Osteocyte (in vitro differentiated cells): ENCODE data around the gene IFT25. TPM values are rescaled to one million over a fixed set of nuclear protein-coding genes. Genes with fewer than 3 reads are reported as not detected.

Source experiments
- DNase-seq: peaks from one replicate; pipeline ENCODE4 v3.0.0; 2021; ENCODE audit warnings: mixed read lengths; ENCODE audit not compliant: unreplicated experiment; ENCODE audit errors: extremely low spot score
- H3K27ac Mint-ChIP-seq: one replicate; pipeline ENCODE4 v1.8.0; 2021; ENCODE audit warnings: mild to moderate bottlenecking, mixed read lengths; ENCODE audit not compliant: unreplicated experiment
- H3K27me3 Mint-ChIP-seq: one replicate; pipeline ENCODE4 v1.8.0; 2021; ENCODE audit warnings: mixed read lengths; ENCODE audit not compliant: unreplicated experiment
- H3K36me3 Mint-ChIP-seq: one replicate; pipeline ENCODE4 v1.8.0; 2021; ENCODE audit warnings: mixed read lengths; ENCODE audit not compliant: unreplicated experiment
- H3K4me1 Mint-ChIP-seq: one replicate; pipeline ENCODE4 v1.8.0; 2021; ENCODE audit warnings: mixed read lengths; ENCODE audit not compliant: unreplicated experiment
- H3K4me3 Mint-ChIP-seq: one replicate; pipeline ENCODE4 v1.8.0; 2021; ENCODE audit warnings: mild to moderate bottlenecking, moderate library complexity, mixed read lengths; ENCODE audit not compliant: unreplicated experiment
- H3K9me3 Mint-ChIP-seq: one replicate; pipeline ENCODE4 v1.8.0; 2021; ENCODE audit warnings: mixed read lengths; ENCODE audit not compliant: unreplicated experiment
- total RNA-seq: library from RNA; stranded (reverse); gene quantifications from 2 replicates; pipeline ENCODE4 v1.2.1, GENCODE V29; 2021
- TF ChIP-seq, protein P1 (sequence below): fragments of 200-600 bp; sonication (generic); IDR thresholded peaks from 2 replicates; pipeline ENCODE4 v1.5.0; 2021; ENCODE audit warnings: antibody characterized with exemption, mild to moderate bottlenecking, moderate library complexity

The IFT25 gene
- total RNA-seq, 1 donor from 2014 or later, result 29.2 TPM

DNA sequence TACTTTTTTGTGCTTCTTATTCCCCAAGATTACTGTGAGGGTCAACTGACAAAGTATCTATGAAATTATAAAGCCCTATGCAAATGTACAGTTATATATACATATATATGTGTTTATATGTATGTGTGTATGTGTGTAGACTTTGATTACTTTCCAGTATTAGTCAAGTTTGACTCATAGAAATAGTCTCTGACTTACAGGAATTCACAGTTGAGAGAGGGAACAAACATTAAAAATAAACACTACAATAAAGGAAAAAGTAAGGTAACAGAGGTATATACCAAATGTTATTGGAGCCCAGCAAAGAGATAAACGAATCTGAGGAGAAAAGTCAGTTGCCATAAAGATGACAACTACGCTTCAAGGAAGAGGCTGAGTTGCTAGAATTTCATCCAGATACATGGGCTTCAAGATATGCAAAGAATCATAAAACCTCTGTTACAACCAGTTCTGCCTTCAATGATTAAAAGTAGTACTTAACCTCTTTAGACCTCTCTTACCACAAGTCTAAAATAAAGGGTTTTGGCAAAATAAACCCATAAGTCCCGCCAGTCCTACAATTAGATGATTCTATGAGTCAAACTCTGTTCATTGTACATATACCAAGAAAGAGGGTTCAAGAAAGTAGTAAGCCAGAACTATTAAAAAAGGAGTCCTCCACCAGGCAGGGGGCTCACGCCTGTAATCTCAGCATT is 7.2 kb downstream of the IFT25 start:
- Mint-ChIP-seq H3K27me3 (no peaks in the 10 kb centered on the region), H3K4me1 (peaks cover 7% of the 10 kb centered on the region), H3K4me3 (no peak overlapping the region), H3K9me3 (peaks cover 12% of the 10 kb centered on the region), H3K36me3 (peaks cover 28% of the 10 kb centered on the region), H3K27ac (no peak overlapping the region)
- no peak for DNase-seq
- TF ChIP-seq, protein P1, sequence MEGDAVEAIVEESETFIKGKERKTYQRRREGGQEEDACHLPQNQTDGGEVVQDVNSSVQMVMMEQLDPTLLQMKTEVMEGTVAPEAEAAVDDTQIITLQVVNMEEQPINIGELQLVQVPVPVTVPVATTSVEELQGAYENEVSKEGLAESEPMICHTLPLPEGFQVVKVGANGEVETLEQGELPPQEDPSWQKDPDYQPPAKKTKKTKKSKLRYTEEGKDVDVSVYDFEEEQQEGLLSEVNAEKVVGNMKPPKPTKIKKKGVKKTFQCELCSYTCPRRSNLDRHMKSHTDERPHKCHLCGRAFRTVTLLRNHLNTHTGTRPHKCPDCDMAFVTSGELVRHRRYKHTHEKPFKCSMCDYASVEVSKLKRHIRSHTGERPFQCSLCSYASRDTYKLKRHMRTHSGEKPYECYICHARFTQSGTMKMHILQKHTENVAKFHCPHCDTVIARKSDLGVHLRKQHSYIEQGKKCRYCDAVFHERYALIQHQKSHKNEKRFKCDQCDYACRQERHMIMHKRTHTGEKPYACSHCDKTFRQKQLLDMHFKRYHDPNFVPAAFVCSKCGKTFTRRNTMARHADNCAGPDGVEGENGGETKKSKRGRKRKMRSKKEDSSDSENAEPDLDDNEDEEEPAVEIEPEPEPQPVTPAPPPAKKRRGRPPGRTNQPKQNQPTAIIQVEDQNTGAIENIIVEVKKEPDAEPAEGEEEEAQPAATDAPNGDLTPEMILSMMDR, result no peak

DNA sequence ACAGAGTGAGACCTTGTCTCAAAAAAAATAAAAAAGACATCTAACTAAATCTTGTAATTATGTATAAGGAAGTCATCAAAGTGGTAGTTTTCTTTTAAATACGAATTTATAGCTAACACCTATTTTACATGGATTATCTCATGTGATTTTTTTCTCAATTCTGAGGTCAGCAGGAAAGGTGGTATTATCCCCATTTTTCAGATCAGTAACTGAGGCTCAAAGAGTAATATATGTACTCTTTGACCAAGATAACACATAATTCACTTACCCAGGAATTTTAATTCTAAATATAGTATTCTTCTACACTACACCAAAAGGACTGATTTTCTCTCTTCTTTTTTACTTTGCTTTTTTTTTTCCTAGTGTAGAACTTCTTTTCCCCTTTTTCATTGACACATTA is 9.1 kb downstream of the IFT25 start:
- Mint-ChIP-seq H3K27ac (no peak overlapping the region), H3K4me3 (no peak overlapping the region), H3K4me1 (peaks cover 2% of the 10 kb centered on the region), H3K9me3 (peaks cover 12% of the 10 kb centered on the region), H3K36me3 (peaks cover 36% of the 10 kb centered on the region), H3K27me3 (no peaks in the 10 kb centered on the region)
- TF ChIP-seq, protein P1, result no peak
- DNase-seq, result no peak

DNA sequence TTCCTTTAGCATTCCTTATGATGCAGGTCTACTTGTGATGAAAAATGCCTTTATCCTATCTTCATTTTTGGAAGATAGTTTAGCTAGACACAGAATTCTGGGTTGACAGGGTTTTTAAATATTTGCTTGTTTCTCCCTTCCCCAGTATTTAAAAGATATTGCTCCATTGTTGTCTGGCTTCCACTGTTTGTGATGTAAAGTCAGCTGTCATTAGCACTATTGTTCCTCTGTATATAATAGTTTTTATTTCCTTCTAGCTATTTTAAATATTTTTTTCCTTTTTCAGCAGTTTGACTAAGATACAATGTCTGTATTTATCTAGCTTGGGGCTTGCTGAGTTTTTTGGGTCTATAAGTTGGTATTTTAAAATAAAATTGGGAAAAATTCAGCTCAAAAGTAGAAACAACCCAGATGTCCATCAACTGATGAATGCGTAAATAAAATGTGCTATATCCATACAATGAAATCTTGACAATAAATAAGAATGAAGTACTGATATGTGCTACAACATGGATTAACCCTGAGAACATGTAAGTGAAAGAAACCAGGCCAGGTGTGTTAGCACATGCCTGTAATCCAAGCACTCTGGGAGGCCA is 11.2 kb downstream of the IFT25 start:
- H3K9me3 Mint-ChIP-seq, result peaks cover 18% of the 10 kb centered on the region
- H3K27me3 Mint-ChIP-seq, result no peaks in the 10 kb centered on the region
- H3K36me3 Mint-ChIP-seq, result peaks cover 52% of the 10 kb centered on the region
- TF ChIP-seq, protein P1, result no peak
- peaks cover 9% of the 10 kb centered on the region for H3K4me1 Mint-ChIP-seq
- H3K4me3 Mint-ChIP-seq, result no peak overlapping the region
- no peak overlapping the region for H3K27ac Mint-ChIP-seq
- no peak for DNase-seq

DNA sequence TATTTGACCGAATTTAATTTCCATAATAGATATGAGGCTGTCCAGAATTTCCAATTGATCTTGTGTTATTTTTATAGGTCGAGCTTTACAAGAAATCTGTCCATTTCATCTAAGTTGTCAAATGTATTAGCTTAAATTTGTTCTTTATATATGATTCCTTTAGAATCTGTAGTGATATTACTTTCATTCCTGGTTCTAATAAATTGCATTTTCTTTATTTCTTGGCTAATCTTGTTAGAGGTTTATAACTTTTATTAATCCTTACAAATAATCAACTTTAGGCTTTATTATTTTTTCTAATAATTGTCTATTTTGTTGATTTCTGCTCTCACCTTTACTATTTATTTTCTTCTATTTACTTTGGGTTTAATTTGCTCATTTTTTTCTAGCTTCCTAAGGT is 14.0 kb downstream of the IFT25 start:
- Mint-ChIP-seq H3K4me1 (peaks cover 13% of the 10 kb centered on the region), H3K36me3 (peaks cover 52% of the 10 kb centered on the region), H3K4me3 (no peak overlapping the region), H3K27me3 (no peaks in the 10 kb centered on the region), H3K27ac (no peak overlapping the region), H3K9me3 (peaks cover 18% of the 10 kb centered on the region)
- TF ChIP-seq, protein P1, result no peak
- DNase-seq, result no peak

DNA sequence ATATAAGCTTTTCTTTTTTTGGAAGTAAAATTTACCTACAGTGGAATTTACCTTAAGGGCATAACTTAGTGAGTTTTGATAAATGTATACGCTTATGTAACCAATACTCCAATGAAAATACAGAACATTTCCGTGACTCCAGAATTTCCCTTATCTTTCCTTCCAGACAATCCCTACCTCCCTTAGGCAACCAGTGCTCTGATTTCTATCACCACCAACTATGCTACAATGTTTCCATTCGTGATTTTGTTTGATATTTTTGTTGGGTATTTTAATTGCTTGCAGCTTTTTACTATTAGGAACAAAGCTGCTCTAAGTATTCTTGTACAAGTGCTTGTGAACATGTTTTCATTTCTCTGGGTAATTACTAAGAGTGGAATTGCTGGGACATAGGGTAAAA is 14.6 kb downstream of the IFT25 start:
- TF ChIP-seq, protein P1, result no peak
- Mint-ChIP-seq H3K4me1 (peaks cover 13% of the 10 kb centered on the region), H3K27ac (no peak overlapping the region), H3K27me3 (no peaks in the 10 kb centered on the region), H3K4me3 (no peak overlapping the region), H3K9me3 (peaks cover 18% of the 10 kb centered on the region), H3K36me3 (peaks cover 52% of the 10 kb centered on the region)
- no peak for DNase-seq
